ENCODE measurements around the gene TADA3. TPM values are rescaled to one million over a fixed set of nuclear protein-coding genes. Genes with fewer than 3 reads are reported as not detected.

TADA3 gene
- total RNA-seq, 1 donor from 2014 or later, result 54.3 TPM

GRCh38 chr3:9786209-9786739, 6.0 kb downstream of the TADA3 start:
- H3K4me3 Mint-ChIP-seq, result no peak overlapping the region
- H3K27me3 Mint-ChIP-seq, result no peaks in the 10 kb centered on the region
- no peak overlapping the region for H3K27ac Mint-ChIP-seq
- H3K9me3 Mint-ChIP-seq, result no peaks in the 10 kb centered on the region
- TF ChIP-seq, protein P1, sequence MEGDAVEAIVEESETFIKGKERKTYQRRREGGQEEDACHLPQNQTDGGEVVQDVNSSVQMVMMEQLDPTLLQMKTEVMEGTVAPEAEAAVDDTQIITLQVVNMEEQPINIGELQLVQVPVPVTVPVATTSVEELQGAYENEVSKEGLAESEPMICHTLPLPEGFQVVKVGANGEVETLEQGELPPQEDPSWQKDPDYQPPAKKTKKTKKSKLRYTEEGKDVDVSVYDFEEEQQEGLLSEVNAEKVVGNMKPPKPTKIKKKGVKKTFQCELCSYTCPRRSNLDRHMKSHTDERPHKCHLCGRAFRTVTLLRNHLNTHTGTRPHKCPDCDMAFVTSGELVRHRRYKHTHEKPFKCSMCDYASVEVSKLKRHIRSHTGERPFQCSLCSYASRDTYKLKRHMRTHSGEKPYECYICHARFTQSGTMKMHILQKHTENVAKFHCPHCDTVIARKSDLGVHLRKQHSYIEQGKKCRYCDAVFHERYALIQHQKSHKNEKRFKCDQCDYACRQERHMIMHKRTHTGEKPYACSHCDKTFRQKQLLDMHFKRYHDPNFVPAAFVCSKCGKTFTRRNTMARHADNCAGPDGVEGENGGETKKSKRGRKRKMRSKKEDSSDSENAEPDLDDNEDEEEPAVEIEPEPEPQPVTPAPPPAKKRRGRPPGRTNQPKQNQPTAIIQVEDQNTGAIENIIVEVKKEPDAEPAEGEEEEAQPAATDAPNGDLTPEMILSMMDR (conservative IDR thresholded peaks at IDR 0.05), result no peak
- peaks cover 32% of the 10 kb centered on the region for H3K36me3 Mint-ChIP-seq
- H3K4me1 Mint-ChIP-seq (ENCODE audit: unreplicated experiment), result no peaks in the 10 kb centered on the region
- DNase-seq (ENCODE audit: extremely low spot score, unreplicated experiment), result no peak

DNA sequence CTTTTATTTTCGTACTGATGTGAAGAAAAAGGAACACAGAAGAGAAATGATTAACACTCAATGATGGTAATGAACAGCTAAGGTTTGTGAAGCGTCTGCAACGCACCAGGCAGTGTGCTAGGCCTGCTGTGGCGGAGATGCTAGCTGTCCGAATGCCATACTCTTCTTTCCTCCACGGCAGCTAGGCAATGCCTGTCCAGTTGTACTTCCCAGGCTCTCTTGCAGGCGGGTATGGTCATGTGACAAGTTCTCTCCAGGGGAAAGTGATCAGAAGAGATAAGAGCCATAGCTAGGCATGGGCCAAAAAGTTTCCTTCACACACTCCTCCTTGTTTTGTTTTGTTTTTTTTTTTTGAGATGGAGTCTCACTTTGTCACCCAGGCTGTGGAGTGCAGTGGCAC, 6.7 kb downstream of the TADA3 start:
- Mint-ChIP-seq H3K4me3 (no peak overlapping the region), H3K36me3 (peaks cover 32% of the 10 kb centered on the region), H3K9me3 (no peaks in the 10 kb centered on the region), H3K27me3 (no peaks in the 10 kb centered on the region), H3K27ac (no peak overlapping the region), H3K4me1 (ENCODE audit: unreplicated experiment) (no peaks in the 10 kb centered on the region)
- TF ChIP-seq, protein P1 (conservative IDR thresholded peaks at IDR 0.05), result no peak
- no peak for DNase-seq (ENCODE audit: extremely low spot score, unreplicated experiment)

- DNase-seq (ENCODE audit: extremely low spot score, unreplicated experiment), result no peak
- no peak overlapping the region for H3K4me3 Mint-ChIP-seq
- H3K27ac Mint-ChIP-seq, result no peak overlapping the region
- no peaks in the 10 kb centered on the region for H3K4me1 Mint-ChIP-seq (ENCODE audit: unreplicated experiment)
- H3K27me3 Mint-ChIP-seq, result no peaks in the 10 kb centered on the region
- H3K9me3 Mint-ChIP-seq, result no peaks in the 10 kb centered on the region
- TF ChIP-seq, protein P1 (conservative IDR thresholded peaks at IDR 0.05), result no peak
- peaks cover 32% of the 10 kb centered on the region for H3K36me3 Mint-ChIP-seq
Measured at GRCh38 chr3:9784965-9785364, 7.3 kb downstream of the TADA3 start.

DNA sequence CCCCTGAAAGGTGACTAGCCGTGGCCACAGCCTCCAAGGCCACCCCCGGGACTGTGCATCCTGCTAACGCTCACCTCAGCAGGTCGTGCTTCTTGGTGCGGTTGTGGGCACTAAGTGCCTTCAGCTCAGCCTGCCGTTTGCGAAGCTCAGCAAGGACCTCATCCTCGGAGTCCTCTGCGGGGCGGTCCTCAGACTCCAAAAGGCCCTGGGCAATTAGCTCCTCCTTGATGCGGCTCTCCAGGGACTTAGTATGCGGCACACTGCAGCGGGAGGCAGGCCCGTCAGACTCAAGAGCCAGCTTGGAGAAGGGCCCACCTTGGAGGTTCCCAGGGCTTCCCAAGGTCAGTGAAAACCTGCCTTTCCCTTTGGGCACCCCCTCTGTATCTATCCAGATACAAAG, 8.3 kb downstream of the TADA3 start:
- DNase-seq (ENCODE audit: extremely low spot score, unreplicated experiment), result no peak
- Mint-ChIP-seq H3K9me3 (no peaks in the 10 kb centered on the region), H3K36me3 (peaks cover 28% of the 10 kb centered on the region), H3K27ac (no peak overlapping the region), H3K4me3 (no peak overlapping the region), H3K27me3 (no peaks in the 10 kb centered on the region), H3K4me1 (ENCODE audit: unreplicated experiment) (no peaks in the 10 kb centered on the region)
- TF ChIP-seq, protein P1 (conservative IDR thresholded peaks at IDR 0.05), result no peak

DNA sequence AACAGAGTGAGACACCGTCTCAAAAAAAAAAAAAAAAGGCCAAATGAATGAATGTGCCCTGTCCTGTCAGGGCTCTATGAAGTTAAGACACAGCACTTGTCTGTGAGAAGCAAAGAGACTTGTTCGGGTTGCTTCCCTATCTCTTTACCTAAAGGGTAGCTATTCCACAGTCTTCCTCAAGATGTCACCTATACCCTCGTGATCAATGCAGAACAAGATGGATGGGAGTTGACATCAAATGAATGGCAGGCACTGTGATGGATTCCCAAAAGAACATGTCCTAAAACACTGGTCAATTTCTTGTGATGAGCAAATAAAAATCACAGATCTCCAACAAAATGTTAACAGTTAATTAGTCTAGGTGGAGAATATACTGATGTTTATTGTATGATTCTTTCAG, 9.5 kb downstream of the TADA3 start:
- TF ChIP-seq, protein P1 (conservative IDR thresholded peaks at IDR 0.05), result no peak

More for the DNA sequence above, 9.5 kb downstream of the TADA3 start:
- H3K9me3 Mint-ChIP-seq, result no peaks in the 10 kb centered on the region
- peaks cover 27% of the 10 kb centered on the region for H3K36me3 Mint-ChIP-seq
- no peak overlapping the region for H3K4me3 Mint-ChIP-seq
- H3K4me1 Mint-ChIP-seq (ENCODE audit: unreplicated experiment), result no peaks in the 10 kb centered on the region
- no peaks in the 10 kb centered on the region for H3K27me3 Mint-ChIP-seq
- no peak for DNase-seq (ENCODE audit: extremely low spot score, unreplicated experiment)
- H3K27ac Mint-ChIP-seq, result no peak overlapping the region

All from type B pancreatic cell (in vitro differentiated cells).